T-helper 22 cell (primary cell): Measurements from ENCODE around the gene MXD1.
"Not testable (repeated sequence)": the region's sequence is repeated elsewhere in the genome, so short reads cannot be mapped to it uniquely, and the experiment has no call there.

Experiments used
- DNase-seq: peaks from one replicate; pipeline ENCODE4 v3.0.0-alpha.2; 2020; ENCODE audit warnings: low read depth

MXD1 gene

DNA sequence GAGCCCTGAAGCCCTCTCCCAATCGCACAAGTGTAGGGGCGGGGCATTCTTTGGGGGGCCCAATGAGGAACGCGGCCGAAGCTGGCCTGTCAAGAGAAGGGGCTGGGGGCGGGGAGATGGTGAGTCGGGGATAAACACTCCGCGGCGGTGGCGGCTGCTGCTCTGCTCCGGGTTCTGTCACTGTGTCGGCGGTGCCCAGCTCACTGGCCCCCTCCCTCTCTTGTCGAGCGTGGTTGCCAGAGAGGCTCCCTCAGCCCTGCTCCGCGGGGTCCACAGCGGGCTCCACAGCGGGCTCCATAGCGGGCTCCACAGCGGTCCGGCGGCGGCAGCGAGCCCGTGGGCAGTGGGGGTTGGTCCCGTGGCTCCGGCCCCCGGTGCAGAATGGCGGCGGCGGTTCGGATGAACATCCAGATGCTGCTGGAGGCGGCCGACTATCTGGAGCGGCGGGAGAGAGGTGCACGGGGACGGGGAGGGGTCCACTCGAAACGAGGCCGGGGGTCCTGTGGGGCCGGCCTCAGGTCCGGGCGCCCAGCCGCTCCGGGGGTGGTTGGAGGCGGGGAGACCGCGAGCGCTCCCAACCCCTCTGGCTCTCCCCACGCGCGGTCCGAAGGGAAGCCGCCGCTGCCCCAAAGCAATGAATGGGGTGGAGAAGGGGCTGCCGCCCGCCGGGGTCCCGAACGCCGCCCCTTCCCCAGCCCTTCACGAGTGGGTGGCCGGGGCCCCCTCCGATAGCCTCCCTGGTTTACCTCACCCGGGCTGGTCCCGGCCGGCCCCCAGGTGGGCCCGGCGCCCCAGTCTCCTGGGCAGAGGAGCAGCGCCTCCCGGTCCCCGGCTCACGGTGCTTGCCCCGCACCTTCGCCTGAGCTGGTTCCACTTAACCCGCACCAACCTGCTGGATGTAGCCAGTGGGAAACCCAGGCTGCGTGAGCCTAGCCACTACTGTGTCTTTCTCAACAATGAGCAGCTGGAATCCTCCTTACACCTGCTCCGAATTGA is at the start of gene MXD1:
MXD1 (plus strand) TSS at position 160 of the 996 bp plus-strand sequence; CDS start at position 382, 222 bp downstream.
- no peak for DNase-seq

DNA sequence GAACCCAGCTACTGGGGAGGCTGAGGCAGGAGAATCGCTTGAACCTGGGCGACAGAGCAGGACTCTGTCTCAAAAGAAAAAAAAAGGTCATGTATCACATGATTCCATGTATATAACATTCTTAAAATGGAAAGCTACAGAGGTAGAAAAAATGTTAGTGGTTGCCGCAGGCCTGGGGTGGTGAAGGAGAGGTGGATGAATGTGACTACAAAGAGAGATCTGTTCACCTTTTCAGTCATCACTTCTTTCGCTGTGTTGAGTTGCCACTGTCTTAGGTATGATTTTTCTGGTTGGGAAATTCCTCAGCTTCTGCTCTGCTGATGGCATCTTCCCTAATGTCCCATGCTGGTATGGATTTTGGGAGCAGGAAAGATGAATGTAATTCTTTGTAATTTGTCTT is 26.5 kb upstream of the MXD1 start:
- DNase-seq = no peak

- no peak for DNase-seq
Observed at GRCh38 chr2:69889302-69889701, 25.6 kb upstream of the MXD1 start.

- no peak for DNase-seq
Observed at GRCh38 chr2:69890881-69891280, 24.0 kb upstream of the MXD1 start.

GRCh38 chr2:69892838-69893424 is 22.0 kb upstream of the MXD1 start:
- DNase-seq = not testable (repeated sequence)

GRCh38 chr2:69893684-69894551 is 21.0 kb upstream of the MXD1 start, which contains the start of gene SNRNP27:
Gene SNRNP27 (plus strand): TSS chr2:69893956. CDS start chr2:69893985, 29 bp downstream.
- DNase-seq = peak; percentile 61

- DNase-seq = not testable (repeated sequence)
Observed at GRCh38 chr2:69894737-69895136, 20.2 kb upstream of the MXD1 start.

DNA sequence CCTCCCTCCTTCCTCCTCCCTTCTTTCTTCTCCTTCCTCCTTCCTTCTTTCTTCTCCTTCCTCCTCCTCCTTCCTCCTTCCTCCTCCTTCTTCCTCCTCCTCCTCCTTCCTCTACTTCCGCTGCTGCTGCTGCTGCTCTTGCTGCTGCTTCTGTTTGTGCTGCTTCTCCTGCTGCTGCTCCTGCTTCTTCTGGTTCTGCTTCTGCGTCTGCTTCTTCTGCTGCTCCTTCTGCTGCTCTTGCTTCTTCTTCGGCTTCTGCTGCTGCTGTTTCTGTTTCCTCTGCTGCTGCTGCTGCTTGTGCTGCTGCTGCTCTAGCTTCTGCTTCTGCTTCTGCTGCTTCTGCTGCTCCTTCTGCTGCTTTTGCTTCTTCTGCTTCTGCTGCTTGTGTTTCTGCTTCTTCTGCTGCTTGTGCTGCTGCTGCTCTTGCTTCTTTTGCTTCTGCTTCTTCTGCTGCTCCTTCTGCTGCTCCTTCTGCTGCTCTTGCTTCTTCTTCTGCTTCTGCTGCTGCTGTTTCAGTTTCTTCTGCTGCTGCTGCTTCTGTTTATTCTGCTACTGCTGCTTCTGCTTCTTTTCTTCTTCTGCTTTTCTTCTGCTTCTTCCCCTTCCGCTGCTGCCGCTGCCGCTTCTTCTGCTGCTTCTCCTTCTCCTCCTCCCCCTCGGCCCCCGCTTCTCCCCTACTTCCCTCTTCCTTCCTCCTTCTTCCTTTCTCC is 12.5 kb upstream of the MXD1 start:
- DNase-seq = no peak

DNA sequence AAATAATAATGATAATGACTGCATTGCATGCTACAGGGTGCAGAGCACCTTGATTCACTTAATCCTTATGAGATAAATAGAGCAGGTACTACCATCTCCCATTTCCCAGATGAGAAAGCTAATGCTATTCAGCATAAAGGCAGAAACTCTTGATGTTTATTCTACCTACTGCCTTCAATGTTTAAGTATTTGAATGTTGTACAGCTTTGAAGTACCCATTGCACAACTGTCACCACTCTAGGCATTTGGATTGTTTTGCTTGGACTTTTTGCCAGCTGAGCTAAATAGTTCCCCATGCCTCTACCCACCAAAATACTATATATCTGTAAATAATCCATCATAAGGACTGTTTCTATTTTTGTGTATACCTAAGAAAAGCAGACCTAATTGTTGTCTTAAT is 7.7 kb upstream of the MXD1 start:
- no peak for DNase-seq

- DNase-seq = no peak
Observed at GRCh38 chr2:69911985-69912563, 2.8 kb upstream of the MXD1 start.

DNA sequence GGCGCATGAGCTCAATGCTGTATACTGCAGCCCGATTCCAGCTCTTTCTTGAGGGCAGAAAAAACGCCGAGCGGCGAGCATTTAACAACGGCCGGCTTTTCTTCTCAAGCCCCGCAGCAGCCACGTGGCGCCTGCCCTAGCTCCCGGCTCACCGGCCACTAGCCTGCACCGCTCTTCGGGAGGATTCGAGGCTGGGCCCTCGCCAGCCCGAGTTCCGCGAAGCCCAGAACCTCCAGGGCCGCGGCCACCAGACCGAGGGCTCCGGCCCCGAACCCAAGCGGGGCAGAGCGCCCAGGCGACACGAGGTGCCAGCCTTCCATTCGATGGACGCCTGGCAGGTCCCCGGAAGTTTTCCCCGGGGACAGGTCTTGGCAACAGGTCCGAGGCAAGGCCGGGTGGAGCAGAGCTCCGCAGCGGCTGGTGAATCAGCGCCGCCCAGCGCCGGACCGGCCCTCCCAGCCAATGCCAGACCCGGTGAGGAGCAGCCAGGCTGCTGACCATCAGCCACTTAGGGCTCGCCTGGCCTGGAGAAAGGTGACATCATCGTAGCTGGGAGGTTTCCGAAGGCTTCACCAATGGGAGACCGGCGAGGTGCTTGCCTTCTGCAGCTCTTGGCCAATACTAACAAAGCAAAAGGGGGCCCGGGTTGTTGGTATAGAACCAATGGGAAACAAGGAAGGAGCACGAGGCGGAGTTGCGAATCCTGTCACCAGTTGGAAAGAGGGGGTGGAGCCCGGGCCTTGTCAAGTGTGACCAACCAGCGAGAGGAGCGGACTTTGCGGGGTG is 552 bp upstream of the MXD1 start:
- peak; percentile 100 for DNase-seq

DNA sequence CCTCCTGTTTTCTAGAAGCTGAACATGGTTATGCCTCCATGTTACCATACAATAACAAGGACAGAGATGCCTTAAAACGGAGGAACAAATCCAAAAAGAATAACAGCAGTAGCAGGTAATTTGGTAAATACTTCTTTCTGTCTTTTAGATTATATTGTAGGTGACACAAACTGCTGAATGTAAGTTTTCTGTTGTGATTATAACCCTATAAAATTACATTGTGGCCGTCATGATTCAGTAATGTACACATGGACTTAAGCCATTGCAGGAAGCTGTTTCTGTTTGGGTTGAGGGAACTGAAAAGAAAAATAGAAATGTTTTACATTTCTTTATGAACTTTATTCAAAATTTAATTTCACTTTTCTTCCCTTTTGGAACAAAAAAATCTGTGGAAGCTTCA is 1.2 kb downstream of the MXD1 start:
- DNase-seq = no peak

DNA sequence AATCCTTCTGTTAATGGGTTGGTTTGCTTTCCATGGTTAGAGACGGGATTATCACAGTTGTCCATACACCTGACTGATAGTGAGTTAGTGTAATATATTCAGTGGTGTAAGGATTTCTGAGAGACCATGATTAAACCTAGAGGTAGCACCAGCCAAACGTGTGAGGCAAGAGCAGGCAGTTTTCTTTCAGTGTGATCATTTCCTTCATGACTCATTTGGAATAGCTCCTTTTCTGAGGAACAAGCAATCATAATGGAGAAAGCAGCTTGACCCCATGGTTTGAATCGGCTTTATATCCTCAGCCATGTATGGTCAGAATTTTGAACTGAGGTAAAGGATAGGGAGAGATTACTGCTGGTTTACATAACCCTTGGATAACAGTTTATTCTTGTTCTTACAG is 2.9 kb downstream of the MXD1 start:
- no peak for DNase-seq

DNA sequence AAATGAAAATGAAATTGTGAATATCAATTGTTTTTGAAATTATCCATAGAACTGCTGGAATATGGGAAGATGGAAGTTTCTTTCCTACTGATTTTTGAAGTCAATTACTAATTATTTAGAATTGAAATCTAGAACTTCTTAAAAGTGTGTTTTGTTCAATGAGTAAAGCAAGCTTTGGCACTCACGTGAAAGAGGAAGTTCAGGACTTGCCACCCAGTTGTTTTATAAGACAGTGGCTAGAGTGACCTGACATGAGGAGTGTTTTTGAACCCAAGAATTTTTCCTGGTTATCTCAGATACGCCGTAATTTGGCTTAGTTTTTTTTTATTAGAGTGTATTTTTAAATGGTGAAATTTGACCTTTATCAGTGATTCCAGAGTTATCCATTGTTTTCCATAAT is 3.5 kb downstream of the MXD1 start:
- no peak for DNase-seq

GRCh38 chr2:69923116-69923515 is 8.2 kb downstream of the MXD1 start:
- DNase-seq = no peak

DNA sequence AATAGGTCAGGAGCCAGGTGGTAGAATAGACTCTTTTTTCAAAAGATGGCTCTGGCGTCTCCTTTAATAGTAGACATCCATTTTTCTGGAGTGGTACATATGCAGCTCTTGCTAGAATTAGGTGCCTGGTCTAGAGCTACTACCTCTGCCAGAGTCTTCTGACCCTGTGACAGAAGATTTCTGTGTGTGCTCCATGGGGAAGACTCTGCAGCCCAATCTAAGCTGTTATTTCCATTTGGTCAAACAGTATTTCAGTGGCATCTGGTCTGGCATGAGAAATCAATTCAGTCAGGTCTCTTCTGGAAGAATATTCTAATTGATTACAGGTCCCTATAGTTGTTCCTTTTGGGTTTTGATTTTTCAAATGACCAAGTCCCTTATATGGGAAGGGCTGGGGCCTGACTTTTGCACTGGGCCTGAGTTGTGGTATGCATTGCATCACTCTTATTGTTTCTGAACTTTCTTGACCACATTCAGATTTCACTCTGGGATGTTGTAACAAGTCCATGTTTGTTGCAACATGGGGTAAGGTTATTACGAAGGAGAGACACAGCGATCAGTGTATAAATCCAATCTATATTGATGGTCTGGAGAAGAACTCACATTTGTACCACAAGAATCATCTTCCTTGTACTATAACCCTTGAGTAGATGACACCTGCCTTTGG is 12.1 kb downstream of the MXD1 start:
- no peak for DNase-seq

DNA sequence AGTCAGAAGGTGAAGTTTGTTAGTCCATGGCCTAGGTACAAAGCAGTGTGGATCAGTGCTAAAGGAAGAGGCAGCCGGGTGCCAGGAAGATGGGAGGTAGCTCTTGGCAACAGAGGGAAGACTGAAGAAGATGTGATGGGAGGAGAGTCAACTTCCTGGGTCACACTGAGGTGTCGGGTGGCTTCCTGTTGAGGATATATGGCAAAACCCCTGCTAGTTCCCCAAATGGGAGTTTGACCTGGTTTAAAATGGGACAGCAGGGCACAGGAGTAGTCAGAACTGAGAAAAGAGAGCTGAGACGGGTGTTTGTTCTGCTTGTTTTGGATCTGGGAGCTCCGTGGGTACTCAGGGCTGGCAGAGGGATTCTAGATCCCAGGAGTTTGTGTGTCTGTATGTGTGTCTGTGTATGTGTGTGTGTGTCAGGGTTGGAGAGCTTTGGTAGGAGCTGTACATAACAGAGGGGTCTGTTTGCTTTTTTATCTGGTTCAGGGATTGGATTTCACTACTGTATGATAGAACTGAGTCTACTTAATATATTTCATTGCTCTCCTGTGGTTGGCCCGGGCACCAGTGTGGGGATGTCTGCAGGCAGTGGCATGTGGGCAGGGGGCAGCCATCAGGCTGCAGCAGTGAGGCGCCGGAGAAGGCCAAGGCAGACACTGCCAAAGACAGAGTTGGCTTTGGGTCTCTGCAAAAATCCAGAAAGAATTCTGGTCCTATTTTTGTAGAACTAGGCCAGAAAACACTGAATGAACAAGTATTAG is 17.1 kb downstream of the MXD1 start:
- DNase-seq = no peak

DNA sequence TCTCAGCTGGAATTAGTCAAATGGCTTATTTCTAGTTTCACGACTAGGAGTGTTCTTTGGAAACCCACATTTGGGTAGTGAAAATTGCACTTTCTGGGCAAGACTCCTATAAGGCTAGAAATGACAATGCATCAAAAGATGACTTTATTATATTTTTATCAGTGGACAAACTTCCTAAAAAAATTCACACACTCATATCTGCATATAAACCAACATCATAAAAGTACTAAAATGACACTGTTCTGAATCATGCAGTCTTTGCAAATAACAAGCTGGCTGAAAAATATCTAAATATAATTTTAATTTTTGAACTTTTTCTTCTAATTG is 17.6 kb downstream of the MXD1 start:
- DNase-seq = no peak

DNA sequence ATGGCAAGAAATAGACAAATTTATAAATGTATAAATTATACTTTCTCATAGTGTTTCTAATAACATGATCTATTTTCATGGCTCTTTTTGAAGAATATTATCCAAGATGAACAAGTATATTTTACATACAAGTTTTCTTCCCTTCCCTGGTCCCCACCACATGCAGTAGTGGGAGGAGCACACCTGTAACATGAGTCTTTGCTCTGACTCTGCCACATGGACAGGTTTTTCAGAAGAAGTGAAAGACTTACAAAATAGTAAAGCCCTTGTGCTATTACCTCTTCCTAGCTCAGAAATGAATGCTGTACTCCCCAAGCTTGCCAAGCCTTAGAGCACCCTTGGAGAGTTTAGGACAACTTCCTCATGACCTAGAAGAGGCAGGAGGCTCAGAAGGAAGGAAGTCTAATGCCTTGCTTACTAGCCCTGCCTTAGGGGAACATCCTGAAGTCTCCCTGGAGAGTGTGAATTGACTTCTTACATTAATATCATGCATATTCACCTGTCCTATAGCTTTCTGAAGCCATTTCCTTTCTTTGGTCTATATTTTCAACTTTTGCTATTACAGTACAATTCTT is 18.4 kb downstream of the MXD1 start:
- no peak for DNase-seq
